ENCODE data around the gene CLP1.

- TF ChIP-seq CTCF (IDR thresholded peaks at IDR 0.05): no peak
- TF ChIP-seq YY1 (IDR thresholded peaks at IDR 0.05; ENCODE audit: low read depth): no peak
- no peak for TF ChIP-seq EP300 (IDR thresholded peaks at IDR 0.05; ENCODE audit: borderline replicate concordance in 1 of 2, low read depth in 1 of 2, low read length in 1 of 2)
- TF ChIP-seq, protein P1, sequence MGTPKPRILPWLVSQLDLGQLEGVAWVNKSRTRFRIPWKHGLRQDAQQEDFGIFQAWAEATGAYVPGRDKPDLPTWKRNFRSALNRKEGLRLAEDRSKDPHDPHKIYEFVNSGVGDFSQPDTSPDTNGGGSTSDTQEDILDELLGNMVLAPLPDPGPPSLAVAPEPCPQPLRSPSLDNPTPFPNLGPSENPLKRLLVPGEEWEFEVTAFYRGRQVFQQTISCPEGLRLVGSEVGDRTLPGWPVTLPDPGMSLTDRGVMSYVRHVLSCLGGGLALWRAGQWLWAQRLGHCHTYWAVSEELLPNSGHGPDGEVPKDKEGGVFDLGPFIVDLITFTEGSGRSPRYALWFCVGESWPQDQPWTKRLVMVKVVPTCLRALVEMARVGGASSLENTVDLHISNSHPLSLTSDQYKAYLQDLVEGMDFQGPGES (IDR thresholded peaks at IDR 0.05; ENCODE audit: low read depth, low read length): no peak
- no peak for TF ChIP-seq EZH2phosphoT487 (IDR thresholded peaks at IDR 0.05; ENCODE audit: borderline replicate concordance, low read depth)
Observed at GRCh38 chr11:57618438-57618837, 39.1 kb upstream of the CLP1 start.
